ENCODE data around the gene MAPKAPK3. TPM values are rescaled to one million over a fixed set of nuclear protein-coding genes. Genes with fewer than 3 reads are reported as not detected.

Gene MAPKAPK3
- total and polyA plus RNA-seq, 2 experiments from 2014 or later, result 40.5 to 43.1 TPM

DNA sequence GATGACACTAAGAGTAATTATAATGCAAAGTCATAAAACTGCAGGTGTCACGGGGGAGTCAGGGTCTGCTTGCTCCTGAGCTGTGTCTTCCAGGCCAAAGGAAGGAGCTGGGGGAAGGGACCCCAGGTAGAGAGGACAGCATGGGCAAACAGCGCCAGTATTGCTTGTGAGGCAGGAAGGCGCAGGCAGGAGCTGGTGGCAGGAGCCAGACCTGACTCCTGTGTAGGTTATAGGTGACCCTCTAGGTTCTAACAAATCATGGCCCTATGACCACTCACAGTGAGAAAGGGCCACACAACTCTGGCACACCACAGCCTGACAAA lies 7.2 kb upstream of the MAPKAPK3 start:
- TF ChIP-seq EZH2 (IDR thresholded peaks at IDR 0.05; ENCODE audit: borderline replicate concordance) (no peak), EZH2phosphoT487 (IDR thresholded peaks at IDR 0.05; ENCODE audit: low read depth, severe bottlenecking, unreplicated experiment) (no peak)
- TF ChIP-seq, protein P1, sequence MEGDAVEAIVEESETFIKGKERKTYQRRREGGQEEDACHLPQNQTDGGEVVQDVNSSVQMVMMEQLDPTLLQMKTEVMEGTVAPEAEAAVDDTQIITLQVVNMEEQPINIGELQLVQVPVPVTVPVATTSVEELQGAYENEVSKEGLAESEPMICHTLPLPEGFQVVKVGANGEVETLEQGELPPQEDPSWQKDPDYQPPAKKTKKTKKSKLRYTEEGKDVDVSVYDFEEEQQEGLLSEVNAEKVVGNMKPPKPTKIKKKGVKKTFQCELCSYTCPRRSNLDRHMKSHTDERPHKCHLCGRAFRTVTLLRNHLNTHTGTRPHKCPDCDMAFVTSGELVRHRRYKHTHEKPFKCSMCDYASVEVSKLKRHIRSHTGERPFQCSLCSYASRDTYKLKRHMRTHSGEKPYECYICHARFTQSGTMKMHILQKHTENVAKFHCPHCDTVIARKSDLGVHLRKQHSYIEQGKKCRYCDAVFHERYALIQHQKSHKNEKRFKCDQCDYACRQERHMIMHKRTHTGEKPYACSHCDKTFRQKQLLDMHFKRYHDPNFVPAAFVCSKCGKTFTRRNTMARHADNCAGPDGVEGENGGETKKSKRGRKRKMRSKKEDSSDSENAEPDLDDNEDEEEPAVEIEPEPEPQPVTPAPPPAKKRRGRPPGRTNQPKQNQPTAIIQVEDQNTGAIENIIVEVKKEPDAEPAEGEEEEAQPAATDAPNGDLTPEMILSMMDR (IDR thresholded peaks at IDR 0.05; ENCODE audit: poor library complexity), result no peak
- Histone ChIP-seq H2AFZ (no peak overlapping the region), H3K4me3 (no peak overlapping the region), H3K36me3 (replicated peaks; ENCODE audit: insufficient read depth, low read depth) (no peaks in the 10 kb centered on the region), H3K9me2 (replicated peaks; ENCODE audit: insufficient read depth) (no peaks in the 10 kb centered on the region), H3K4me2 (peak overlapping the region; percentile 80), H3K9me3 (ENCODE audit: low read depth) (no peaks in the 10 kb centered on the region), H3K79me2 (peaks cover 20% of the 10 kb centered on the region), H4K20me1 (ENCODE audit: insufficient read depth, poor library complexity, severe bottlenecking) (no peaks in the 10 kb centered on the region), H3K27ac (no peak overlapping the region), H3K4me1 (ENCODE audit: insufficient read depth) (peaks cover 23% of the 10 kb centered on the region), H3K27me3 (no peaks in the 10 kb centered on the region)
- no peak for DNase-seq (ENCODE audit: low spot score)
- WGBS (ENCODE audit: low lambda C conversion rate, missing lambda C conversion rate), result 98% methylated on average over 3 of the region's 3 CpGs

DNA sequence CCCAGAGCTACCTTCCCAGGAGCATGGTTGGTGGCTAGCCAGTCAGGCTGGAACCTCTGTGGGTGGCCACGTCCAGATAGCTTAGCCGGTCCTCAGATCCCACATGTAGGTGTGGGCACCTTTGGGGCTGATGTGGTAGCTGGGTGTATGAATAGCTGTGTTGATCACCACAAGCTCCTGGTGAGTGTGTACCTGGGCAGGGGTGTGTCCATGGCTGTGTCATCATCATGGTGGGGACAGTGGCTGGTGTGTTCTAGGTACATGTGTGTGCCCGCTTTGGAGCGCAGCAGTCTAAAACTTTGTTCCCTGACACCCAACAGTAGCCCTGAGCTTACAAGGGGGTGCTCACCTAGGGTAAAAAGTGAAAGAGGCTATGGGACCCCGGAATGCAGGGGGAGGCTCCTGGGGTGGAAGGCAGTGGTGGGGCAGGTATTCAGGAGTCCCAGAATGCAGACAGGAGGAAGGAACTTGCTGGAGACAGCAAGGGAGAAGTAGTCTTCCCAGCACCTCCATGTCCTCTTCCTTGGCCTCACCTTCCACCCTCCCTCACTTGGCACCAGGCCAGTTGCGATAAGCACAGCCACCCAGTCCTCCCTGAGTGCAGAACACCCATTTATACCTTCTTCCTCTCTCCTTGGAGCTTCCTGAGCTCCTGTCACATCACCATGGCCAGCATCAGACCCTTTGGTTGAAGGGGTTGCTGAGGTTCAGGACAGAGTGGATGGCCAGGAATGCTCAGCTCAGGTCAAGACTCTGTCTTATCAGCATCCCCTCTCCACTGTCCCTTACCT lies 6.6 kb upstream of the MAPKAPK3 start:
- Histone ChIP-seq H3K4me3 (peak overlapping the region; percentile 51), H3K79me2 (peaks cover 20% of the 10 kb centered on the region), H3K27me3 (no peaks in the 10 kb centered on the region), H3K9me3 (ENCODE audit: low read depth) (no peaks in the 10 kb centered on the region), H3K9me2 (replicated peaks; ENCODE audit: insufficient read depth) (no peaks in the 10 kb centered on the region), H3K4me1 (ENCODE audit: insufficient read depth) (peaks cover 23% of the 10 kb centered on the region), H3K27ac (peak overlapping the region; percentile 86), H3K4me2 (peak overlapping the region; percentile 80), H4K20me1 (ENCODE audit: insufficient read depth, poor library complexity, severe bottlenecking) (no peaks in the 10 kb centered on the region), H2AFZ (no peak overlapping the region), H3K36me3 (replicated peaks; ENCODE audit: insufficient read depth, low read depth) (no peaks in the 10 kb centered on the region)
- WGBS (ENCODE audit: low lambda C conversion rate, missing lambda C conversion rate), result 92% methylated on average over 6 of the region's 6 CpGs
- DNase-seq (ENCODE audit: low spot score), result peak; percentile 57
- TF ChIP-seq EZH2 (IDR thresholded peaks at IDR 0.05; ENCODE audit: borderline replicate concordance) (no peak), EZH2phosphoT487 (IDR thresholded peaks at IDR 0.05; ENCODE audit: low read depth, severe bottlenecking, unreplicated experiment) (no peak)
- TF ChIP-seq, protein P1 (IDR thresholded peaks at IDR 0.05; ENCODE audit: poor library complexity), result no peak

- Histone ChIP-seq H3K36me3 (replicated peaks; ENCODE audit: insufficient read depth, low read depth) (no peaks in the 10 kb centered on the region), H2AFZ (peak overlapping the region; percentile 1), H3K27ac (peak overlapping the region; percentile 86), H3K27me3 (no peaks in the 10 kb centered on the region), H3K9me2 (replicated peaks; ENCODE audit: insufficient read depth) (no peaks in the 10 kb centered on the region), H3K4me1 (ENCODE audit: insufficient read depth) (peaks cover 23% of the 10 kb centered on the region), H4K20me1 (ENCODE audit: insufficient read depth, poor library complexity, severe bottlenecking) (no peaks in the 10 kb centered on the region), H3K9me3 (ENCODE audit: low read depth) (no peaks in the 10 kb centered on the region), H3K4me3 (peak overlapping the region; percentile 51), H3K4me2 (peak overlapping the region; percentile 80), H3K79me2 (peaks cover 20% of the 10 kb centered on the region)
- DNase-seq (ENCODE audit: low spot score), result no peak
- TF ChIP-seq, protein P1 (IDR thresholded peaks at IDR 0.05; ENCODE audit: poor library complexity), result no peak
- no peak for TF ChIP-seq EZH2phosphoT487 (IDR thresholded peaks at IDR 0.05; ENCODE audit: low read depth, severe bottlenecking, unreplicated experiment)
- no peak for TF ChIP-seq EZH2 (IDR thresholded peaks at IDR 0.05; ENCODE audit: borderline replicate concordance)
- WGBS (ENCODE audit: low lambda C conversion rate, missing lambda C conversion rate), result 37% methylated on average over 10 of the region's 10 CpGs
Observed at GRCh38 chr3:50610992-50611463, 5.9 kb upstream of the MAPKAPK3 start.

Measured in hepatocyte (in vitro differentiated cells).